ENCODE data around the gene SMLR1.

SMLR1 gene

DNA sequence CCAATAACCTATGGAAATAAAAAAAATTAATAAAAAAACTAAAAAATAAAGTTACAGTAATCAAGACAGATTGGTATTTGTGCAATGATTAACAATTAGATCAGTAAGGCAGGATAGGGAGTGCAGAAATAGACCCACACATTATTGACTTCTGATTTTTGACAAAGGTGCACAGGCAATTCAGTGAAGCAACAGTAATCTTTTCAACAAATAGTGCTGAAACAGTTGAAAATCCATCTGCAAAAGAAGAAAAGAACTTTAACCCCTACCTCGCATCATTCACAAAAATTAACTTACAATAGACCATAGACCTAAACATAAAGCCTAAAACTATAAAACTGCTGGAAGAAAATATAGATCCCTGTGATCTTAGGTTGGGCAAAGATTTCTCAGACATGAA is 4.5 kb upstream of the SMLR1 start:
- H3K4me3 ChIP-seq, result no peak overlapping the region

GRCh38 chr6:130824978-130825694 is 2.1 kb upstream of the SMLR1 start:
- Histone ChIP-seq H3K27ac (no peak overlapping the region), H3K4me3 (no peak overlapping the region)

More for the DNA sequence above, 4.5 kb upstream of the SMLR1 start:
- H3K27ac ChIP-seq, result no peak overlapping the region

GRCh38 chr6:130825772-130826441 is 1.3 kb upstream of the SMLR1 start:
- no peak overlapping the region for H3K4me3 ChIP-seq
- no peak overlapping the region for H3K27ac ChIP-seq

- no peak overlapping the region for H3K27ac ChIP-seq
- no peak overlapping the region for H3K4me3 ChIP-seq
Observed at GRCh38 chr6:130826442-130827246, 562 bp upstream of the SMLR1 start.

- no peak overlapping the region for H3K27ac ChIP-seq
- H3K4me3 ChIP-seq, result no peak overlapping the region
Observed at GRCh38 chr6:130829333-130829910, 2.2 kb downstream of the SMLR1 start.

DNA sequence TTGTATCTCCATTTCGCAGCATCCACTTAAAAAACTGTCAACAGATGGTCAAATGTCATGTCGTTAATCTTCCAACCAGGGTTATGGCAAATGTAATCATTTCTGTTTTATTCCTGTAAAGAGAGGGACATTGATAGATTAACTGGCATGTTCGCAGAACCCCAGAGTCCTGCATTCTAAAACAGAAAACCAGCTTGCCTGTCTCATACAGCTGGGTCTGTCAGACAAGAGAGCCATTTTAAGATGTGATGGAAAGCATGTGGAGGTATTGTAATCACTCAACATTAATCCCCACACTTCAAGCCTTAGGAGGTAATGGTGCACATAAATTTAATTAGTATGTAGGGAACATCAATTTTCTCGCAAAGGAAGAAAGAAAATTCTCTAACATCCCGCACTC is 4.4 kb downstream of the SMLR1 start:
- Histone ChIP-seq H3K27ac (no peak overlapping the region), H3K4me3 (no peak overlapping the region)

- no peak overlapping the region for H3K27ac ChIP-seq
- no peak overlapping the region for H3K4me3 ChIP-seq
Observed at GRCh38 chr6:130833569-130833968, 6.4 kb downstream of the SMLR1 start.

- H3K27ac ChIP-seq, result no peak overlapping the region
- no peak overlapping the region for H3K4me3 ChIP-seq
Observed at GRCh38 chr6:130834482-130835251, 7.5 kb downstream of the SMLR1 start.

GRCh38 chr6:130836055-130836640 is 8.9 kb downstream of the SMLR1 start:
- Histone ChIP-seq H3K27ac (no peak overlapping the region), H3K4me3 (no peak overlapping the region)

GRCh38 chr6:130837067-130837466 is 9.9 kb downstream of the SMLR1 start:
- H3K27ac ChIP-seq, result no peak overlapping the region

DNA sequence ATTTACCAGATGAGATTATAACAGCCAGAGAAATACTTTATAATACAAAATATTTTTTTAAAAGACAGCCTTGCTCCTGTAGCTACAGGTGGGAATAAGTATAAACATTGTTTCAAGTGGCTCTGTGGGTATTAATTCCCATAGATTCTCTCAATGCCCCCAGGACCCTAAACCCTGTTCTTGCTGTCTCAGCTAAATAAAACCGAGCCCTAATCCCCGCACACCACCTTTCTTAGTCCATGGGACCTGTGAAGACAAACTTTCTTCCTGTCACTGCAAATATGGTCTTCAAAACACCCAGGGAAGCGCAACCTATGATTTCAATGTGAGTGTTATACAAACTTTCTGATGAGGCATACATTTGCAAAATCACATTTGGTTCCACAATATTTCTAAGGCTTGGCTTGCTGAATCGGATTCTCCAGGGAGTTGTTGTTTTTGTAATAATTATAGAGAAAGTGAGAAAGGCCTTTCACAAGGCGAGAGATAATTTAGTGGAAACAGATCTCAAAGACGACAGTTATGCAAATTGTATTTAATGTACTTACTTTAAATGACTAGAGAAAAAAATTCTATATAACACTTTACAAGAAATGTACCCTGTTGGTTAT is 11.1 kb downstream of the SMLR1 start:
- no peak overlapping the region for H3K27ac ChIP-seq
- no peak overlapping the region for H3K4me3 ChIP-seq

More at GRCh38 chr6:130837067-130837466, 9.9 kb downstream of the SMLR1 start:
- no peak overlapping the region for H3K4me3 ChIP-seq

GRCh38 chr6:130838951-130839350 is 11.7 kb downstream of the SMLR1 start:
- no peak overlapping the region for H3K27ac ChIP-seq
- no peak overlapping the region for H3K4me3 ChIP-seq

GRCh38 chr6:130839379-130839778 is 12.2 kb downstream of the SMLR1 start:
- Histone ChIP-seq H3K27ac (no peak overlapping the region), H3K4me3 (no peak overlapping the region)

DNA sequence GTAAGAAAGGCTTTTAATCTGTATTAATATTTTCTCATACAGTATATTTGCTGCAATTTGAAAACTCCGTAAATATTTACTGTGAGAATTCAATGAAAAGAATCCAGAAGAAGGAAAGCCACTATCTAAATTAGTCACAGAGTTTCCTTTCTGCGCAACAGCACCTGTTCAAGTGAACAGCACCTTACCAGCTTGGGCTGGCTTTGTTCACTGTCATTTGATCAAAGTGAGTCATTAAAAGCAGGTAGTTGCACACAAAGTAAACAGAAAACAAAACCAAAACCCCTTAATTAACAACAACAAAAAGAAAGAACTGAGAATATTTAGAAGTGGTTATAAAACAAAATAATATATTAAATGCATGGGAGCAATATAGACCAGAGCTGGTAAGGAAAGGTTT is 12.8 kb downstream of the SMLR1 start:
- Histone ChIP-seq H3K27ac (no peak overlapping the region), H3K4me3 (no peak overlapping the region)

- H3K27ac ChIP-seq, result no peak overlapping the region
- no peak overlapping the region for H3K4me3 ChIP-seq
Observed at GRCh38 chr6:130841128-130841728, 14.0 kb downstream of the SMLR1 start.

- H3K27ac ChIP-seq, result no peak overlapping the region
Observed at GRCh38 chr6:130843575-130844320, 16.5 kb downstream of the SMLR1 start.

DNA sequence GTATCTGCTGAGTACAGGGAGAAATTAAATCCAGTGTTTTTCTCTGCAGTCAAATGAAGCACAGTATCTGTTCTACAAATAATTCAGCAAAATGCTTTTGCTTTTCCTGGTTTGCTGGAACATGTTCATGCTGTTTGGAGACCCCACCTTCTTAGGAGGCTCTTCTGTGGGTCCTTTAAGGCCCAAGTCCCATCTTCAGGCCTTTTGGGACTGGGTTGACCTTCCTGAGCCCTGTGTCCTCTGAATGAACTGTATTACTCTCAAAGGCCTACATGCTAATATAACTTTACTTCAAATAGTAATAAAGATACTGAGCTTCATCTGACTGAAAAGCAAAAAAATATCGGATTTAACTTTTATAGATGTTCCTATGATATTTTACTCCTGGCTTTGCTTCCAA is 19.3 kb downstream of the SMLR1 start:
- Histone ChIP-seq H3K27ac (no peak overlapping the region), H3K4me3 (no peak overlapping the region)

More at GRCh38 chr6:130843575-130844320, 16.5 kb downstream of the SMLR1 start:
- no peak overlapping the region for H3K4me3 ChIP-seq
